K562 (cell line): ENCODE data around the gene NXN. TPM values are rescaled to one million over a fixed set of nuclear protein-coding genes. Genes with fewer than 3 reads are reported as not detected.

Source experiments
- ARID3A ChIP-seq: IDR thresholded peaks from 2 replicates; pipeline ENCODE4 v1.6.1; 2012; ENCODE audit warnings: low read depth, low read length, improper control_type of control experiment, borderline replicate concordance
- ARNT ChIP-seq, 2 experiments: fragments of 450-650 bp; IDR thresholded peaks; 2 replicates each; pipeline ENCODE4 v1.6.1; 2016; ENCODE audit warnings: mild to moderate bottlenecking in 1 of 2
- DACH1 ChIP-seq: fragments of 450-650 bp; IDR thresholded peaks from 2 replicates; pipeline ENCODE4 v1.6.1; 2018; ENCODE audit not compliant: partially characterized antibody
- ELF1 ChIP-seq: fragments of 200-800 bp; sonication (Bioruptor generic); IDR thresholded peaks from 2 replicates; pipeline ENCODE4 v1.6.1; 2016; ENCODE audit warnings: missing genetic modification characterization, missing compliant biosample characterization
- FOXA3 ChIP-seq, 2 experiments: fragments of 450-650 bp in 1 of 2; sonication (generic) in 1 of 2; formaldehyde crosslinking; IDR thresholded peaks in 1 of 2; conservative IDR thresholded peaks in 1 of 2; 2 replicates each; pipeline versions ENCODE4 v1.4.0 to v1.8.0; 2020 to 2022; ENCODE audit warnings: mild to moderate bottlenecking in 2 of 2, missing genetic modification reagents in 1 of 2
- HINFP ChIP-seq: fragments of 450-650 bp; conservative IDR thresholded peaks from 2 replicates; pipeline ENCODE4 v1.6.1; 2016; ENCODE audit warnings: missing genetic modification characterization, low read depth, mild to moderate bottlenecking, control low read depth, missing compliant biosample characterization
- MLLT1 ChIP-seq, 2 experiments: fragments of 450-650 bp; IDR thresholded peaks; 2 replicates each; pipeline ENCODE4 v1.6.1; 2016
- MTA1 ChIP-seq: fragments of 450-650 bp; IDR thresholded peaks from 2 replicates; pipeline ENCODE4 v1.6.1; 2017; ENCODE audit warnings: borderline replicate concordance
- NFE2L1 ChIP-seq: fragments of 450-650 bp; IDR thresholded peaks from 2 replicates; pipeline ENCODE4 v1.6.1; 2016; ENCODE audit warnings: missing genetic modification characterization, low read depth, mild to moderate bottlenecking, missing compliant biosample characterization, moderate library complexity, borderline replicate concordance
- POLR2G ChIP-seq: fragments of 200-400 bp; formaldehyde crosslinking; IDR thresholded peaks from 2 replicates; pipeline ENCODE4 v1.6.1; 2017; ENCODE audit warnings: low read depth, mild to moderate bottlenecking, antibody characterized with exemption, low read length, moderate library complexity
- SMAD2 ChIP-seq: fragments of 150-350 bp; IDR thresholded peaks from 2 replicates; pipeline ENCODE4 v1.6.1; 2014; ENCODE audit warnings: low read depth, mild to moderate bottlenecking, low read length
- ZBTB26 ChIP-seq: fragments of 450-650 bp; formaldehyde crosslinking; IDR thresholded peaks from 2 replicates; pipeline ENCODE4 v1.4.0; 2022; ENCODE audit warnings: missing genetic modification characterization
- ZNF143 ChIP-seq: sonication (generic); formaldehyde crosslinking; IDR thresholded peaks from 2 replicates; pipeline ENCODE4 v1.9.0; 2022; ENCODE audit warnings: mild to moderate bottlenecking, missing genetic modification reagents
- ZNF274 ChIP-seq: IDR thresholded peaks from 2 replicates; pipeline ENCODE4 v1.6.1; 2011; ENCODE audit warnings: low read depth, mild to moderate bottlenecking, low read length, moderate library complexity, borderline replicate concordance
- ZNF592 ChIP-seq: fragments of 450-650 bp; IDR thresholded peaks from 2 replicates; pipeline ENCODE4 v1.6.1; 2017; ENCODE audit warnings: antibody characterized with exemption, mild to moderate bottlenecking
- ZNF695 ChIP-seq: fragments of 450-650 bp; formaldehyde crosslinking; IDR thresholded peaks from 2 replicates; pipeline ENCODE4 v1.4.0; 2020; ENCODE audit warnings: mild to moderate bottlenecking, moderate library complexity
- polyA plus RNA-seq, 8 experiments: library from polyadenylated mRNA; depleted of rRNA in 4 of 8; stranded (reverse) in 5 of 8; unstranded in 3 of 8; fragments of >200 nt; fragmentation: Nextera tagmentation in 2 of 8; fragmentation: Illumina TruSeq in 1 of 8; extraction: Ambion mirVana in 2 of 8; extraction: Trizol in 1 of 8; gene quantifications; 2 replicates each; pipeline versions ENCODE4 v1.2.1 to v1.2.3, GENCODE V29; 2011 to 2014; ENCODE audit warnings: inconsistent platforms in 1 of 8, missing spikeins in 1 of 8
- total RNA-seq, 7 experiments: library from RNA; depleted of rRNA in 6 of 7; stranded (reverse); fragments of >200 nt in 6 of 7; fragmentation: Illumina TruSeq in 2 of 7; extraction: Trizol in 2 of 7; gene quantifications; 2 replicates each; pipeline versions ENCODE4 v1.2.1 to v1.2.3, GENCODE V29; 2011 to 2021; ENCODE audit warnings: low replicate concordance in 1 of 7

Gene NXN
- total and polyA plus RNA-seq, 9 of the 15 experiments (the other 6 are each of a cell fraction or from before 2014, with no cell fraction given), result 0.08 to 0.39 (median 0.29) TPM; not detected in 5

- TF ChIP-seq ARID3A (no peak), HINFP (tag) (no peak), ZNF143 (CRISPR knock-in tag) (no peak), FOXA3 (CRISPR knock-in tag; conservative IDR thresholded peaks at IDR 0.05 in 1 of 2, IDR thresholded peaks at IDR 0.05 in 1 of 2) (no peak), ZNF695 (CRISPR knock-in tag) (no peak), ELF1 (tag) (no peak; the same call in none of the 2 replicates), MLLT1 (IDR thresholded peaks at IDR 0.05) (peak in 1 of 2 experiments; percentile 85; a peak in 2 of 4 replicates), POLR2G (peak; percentile 93), ARNT (IDR thresholded peaks at IDR 0.05) (no peak), ZNF592 (no peak), SMAD2 (no peak), ZNF274 (no peak), ZBTB26 (CRISPR knock-in tag) (no peak), DACH1 (peak; percentile 14), MTA1 (peak; percentile 99), NFE2L1 (tag) (no peak)
Observed at GRCh38 chr17:781805-782731, 197.5 kb downstream of the NXN start, which contains the start of the genes GLOD4 and MRM3 (continued).
